GM19438 (cell line): ENCODE measurements around the gene CAMTA1.

Source experiments
- ATAC-seq: cut with Tn5 transposase; IDR thresholded peaks from one replicate; pipeline ENCODE4 v1.9.1; 2021; ENCODE audit warnings: low read depth; ENCODE audit not compliant: unreplicated experiment

The CAMTA1 gene

DNA sequence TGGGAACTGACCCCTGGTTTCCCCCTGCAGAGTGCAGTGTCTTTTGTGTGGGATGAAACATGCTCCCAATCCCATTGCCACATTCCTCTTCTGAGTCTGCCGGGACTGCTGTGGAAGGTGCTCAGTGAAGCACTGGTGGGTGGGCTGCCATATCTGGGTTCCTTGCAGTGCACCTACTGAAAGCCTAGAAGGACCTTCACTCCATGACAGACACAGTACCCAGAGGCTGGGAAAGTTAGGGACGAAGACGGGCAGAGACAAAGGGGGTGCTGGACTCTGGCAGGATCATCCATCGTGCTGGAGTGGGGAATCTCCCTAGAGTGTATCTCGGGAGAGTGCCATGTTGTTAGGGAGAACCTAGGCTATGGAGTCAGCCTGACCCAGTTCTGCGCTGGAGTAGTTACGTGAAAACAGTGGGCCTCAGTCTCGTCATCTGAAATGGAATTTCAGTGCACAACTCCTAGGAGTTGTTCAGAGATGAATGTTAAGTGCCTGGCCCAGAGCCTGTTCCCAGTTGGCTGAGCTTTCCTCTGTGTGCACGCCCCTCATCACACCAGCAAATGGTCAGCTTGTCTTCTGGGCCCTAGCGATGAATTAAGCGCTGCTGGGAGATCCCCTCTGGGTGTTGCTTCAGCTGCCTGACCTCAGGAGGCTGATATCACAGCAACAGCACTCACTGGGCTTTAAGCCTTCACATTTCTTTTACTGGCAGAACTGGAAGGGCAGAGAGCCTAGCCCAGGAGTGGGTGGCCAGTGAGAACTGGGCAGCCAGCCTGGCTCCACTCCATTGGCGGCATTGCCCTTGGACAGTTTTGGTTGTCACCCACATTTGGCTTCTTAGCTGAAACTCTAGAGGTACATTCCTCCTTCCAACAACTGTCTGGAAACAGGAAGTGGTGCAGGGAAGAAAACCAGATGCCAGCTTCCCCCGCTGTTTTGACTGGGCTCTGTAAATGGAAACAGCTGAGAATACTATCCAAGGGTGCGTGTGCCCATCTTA lies 506.0 kb downstream of the CAMTA1 start:
- no peak for ATAC-seq

GRCh38 chr1:7292036-7292681 lies 506.9 kb downstream of the CAMTA1 start:
- ATAC-seq, result no peak

GRCh38 chr1:7292714-7293419 lies 507.6 kb downstream of the CAMTA1 start:
- no peak for ATAC-seq

DNA sequence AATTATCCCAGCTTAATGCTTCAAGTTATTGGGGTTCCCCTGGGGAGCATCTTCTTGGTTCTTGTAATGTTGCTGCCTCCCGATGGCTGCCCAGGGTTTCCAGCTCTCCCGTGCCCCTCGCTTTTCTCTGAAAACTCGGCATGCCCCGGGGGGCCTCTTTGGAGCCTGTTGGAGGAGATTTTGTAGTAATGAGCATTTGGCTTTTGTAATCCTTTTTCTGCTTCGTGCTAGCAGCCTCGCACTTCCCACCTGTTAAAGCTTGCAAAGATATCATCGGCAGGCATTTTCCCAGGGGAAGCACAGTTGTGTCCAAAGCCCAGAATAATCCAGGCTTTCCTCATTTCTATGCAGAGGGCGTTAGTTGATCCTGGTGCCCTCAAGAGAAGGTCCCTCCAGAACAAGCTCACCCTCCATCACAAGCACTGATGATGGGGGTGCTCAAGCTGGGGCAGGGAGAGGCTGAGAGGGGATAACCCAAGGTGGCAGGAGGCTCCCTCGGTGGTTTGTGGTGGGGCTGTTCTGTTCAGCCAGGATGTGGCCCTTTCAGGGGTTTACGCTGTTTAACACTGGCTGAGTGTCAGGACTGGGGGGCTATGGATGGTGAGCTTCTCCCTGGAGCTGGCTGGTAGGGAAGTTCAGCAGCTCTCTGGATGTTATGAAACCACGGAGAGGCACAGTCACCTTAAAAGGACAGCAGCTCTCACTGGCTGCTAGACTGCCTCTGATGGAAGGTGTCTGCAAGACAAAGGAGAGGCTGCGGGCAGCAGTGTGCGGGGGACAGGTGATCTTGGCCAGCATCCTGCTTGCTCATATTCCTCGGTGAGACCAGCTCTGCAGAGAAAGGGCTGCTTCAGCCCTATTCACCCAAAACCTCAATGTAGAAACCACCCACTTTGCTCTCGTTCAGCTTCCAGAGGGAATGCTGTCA lies 508.7 kb downstream of the CAMTA1 start:
- ATAC-seq, result no peak

DNA sequence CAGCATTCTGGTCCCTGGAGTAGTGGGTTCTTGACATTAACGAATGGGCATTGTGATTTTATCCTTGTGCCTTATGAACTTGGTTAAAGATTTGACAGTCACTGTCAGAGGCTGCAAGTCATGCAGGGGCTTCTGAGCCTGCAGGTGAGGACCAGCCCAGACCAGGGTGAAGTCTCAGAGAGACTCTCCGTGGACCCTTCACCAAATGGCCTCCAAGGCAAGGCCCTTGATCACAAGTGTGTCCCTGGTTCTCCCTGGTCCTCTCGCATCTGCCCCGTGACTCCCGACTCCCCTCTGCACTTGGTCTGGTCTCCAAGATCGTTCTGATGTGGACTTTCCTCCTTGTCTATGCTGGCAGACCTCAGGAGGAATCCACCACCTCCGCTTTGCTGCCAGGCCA lies 509.4 kb downstream of the CAMTA1 start:
- ATAC-seq, result no peak

DNA sequence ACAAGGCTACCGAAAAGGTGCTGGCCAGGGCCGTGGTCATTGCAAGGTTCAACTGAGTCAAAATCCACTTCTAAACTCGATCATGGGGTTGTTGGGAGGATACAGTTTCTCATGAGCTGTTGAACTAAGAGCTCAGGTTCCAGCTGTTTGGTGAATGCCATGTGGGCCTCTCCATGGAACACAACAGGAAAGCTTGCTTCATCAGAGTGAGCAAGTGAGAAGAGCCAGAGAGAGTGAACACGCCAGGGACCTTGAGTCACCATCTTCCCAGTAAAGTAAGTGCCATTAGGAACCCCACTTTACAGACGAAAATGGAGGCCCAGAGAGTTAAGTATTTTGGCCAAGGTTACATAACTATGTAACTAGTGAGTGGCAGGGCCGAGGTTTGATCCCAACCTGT lies 510.7 kb downstream of the CAMTA1 start:
- ATAC-seq, result no peak

GRCh38 chr1:7296968-7297367 lies 511.7 kb downstream of the CAMTA1 start:
- ATAC-seq, result no peak

DNA sequence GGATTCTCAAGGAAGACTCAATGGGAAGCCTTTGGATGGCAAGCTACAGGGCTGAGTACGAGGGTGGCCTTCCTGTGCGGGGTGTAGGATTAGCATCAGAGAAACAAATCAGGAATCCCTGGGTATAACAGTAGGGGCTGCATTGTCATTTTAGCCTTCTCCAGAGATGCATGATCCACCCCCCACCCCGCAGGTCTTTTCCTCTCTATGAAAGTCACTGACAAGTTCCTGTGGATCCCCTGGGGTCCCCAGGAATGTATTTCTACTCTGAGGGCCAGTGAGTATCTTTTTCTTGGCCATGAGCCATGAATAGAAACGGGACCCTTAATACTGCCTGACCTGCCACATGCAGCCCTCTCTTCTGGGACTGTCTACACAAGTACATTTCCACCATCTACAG lies 512.9 kb downstream of the CAMTA1 start:
- ATAC-seq, result no peak

DNA sequence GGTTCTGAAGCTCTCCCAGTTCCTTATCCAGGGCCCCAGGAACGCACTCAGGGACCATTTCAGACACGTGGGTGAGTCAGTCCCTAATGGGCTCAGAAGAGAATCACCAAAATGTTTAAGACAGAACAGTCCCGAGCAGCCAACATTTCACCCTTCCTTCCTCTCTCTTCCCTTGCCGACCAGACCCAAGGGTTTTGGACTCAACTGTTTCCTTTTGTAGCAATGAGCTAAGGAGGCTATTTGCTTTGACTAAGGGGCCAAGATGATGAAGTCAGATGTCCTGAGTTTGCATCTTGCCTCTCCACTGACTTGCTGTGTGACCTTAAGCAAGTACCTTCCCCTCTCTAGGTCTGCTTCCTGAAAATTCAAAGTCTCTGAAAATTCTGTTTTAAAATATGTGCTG lies 513.5 kb downstream of the CAMTA1 start:
- no peak for ATAC-seq

- ATAC-seq, result no peak
These were observed 514.1 kb downstream of the CAMTA1 start for GRCh38 chr1:7299329-7299799.

DNA sequence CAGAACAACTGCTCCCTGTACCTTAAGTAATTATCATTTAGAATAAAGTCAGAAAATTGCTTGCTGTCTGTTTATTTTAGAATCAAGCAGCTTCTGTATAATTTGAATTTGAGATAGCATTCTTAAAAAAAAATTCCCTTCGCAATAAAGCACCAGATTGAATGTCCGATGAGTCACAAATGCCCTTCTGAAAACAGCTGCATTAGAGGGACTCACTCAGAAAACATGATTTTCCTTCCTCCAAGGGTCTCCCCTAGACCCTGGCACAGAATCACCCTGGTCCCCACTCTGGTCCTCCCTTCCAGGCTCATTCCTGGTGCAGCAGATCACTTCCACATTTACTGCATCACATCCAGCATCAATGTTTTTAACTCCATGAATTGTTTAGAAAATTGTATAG lies 514.7 kb downstream of the CAMTA1 start:
- ATAC-seq, result no peak

DNA sequence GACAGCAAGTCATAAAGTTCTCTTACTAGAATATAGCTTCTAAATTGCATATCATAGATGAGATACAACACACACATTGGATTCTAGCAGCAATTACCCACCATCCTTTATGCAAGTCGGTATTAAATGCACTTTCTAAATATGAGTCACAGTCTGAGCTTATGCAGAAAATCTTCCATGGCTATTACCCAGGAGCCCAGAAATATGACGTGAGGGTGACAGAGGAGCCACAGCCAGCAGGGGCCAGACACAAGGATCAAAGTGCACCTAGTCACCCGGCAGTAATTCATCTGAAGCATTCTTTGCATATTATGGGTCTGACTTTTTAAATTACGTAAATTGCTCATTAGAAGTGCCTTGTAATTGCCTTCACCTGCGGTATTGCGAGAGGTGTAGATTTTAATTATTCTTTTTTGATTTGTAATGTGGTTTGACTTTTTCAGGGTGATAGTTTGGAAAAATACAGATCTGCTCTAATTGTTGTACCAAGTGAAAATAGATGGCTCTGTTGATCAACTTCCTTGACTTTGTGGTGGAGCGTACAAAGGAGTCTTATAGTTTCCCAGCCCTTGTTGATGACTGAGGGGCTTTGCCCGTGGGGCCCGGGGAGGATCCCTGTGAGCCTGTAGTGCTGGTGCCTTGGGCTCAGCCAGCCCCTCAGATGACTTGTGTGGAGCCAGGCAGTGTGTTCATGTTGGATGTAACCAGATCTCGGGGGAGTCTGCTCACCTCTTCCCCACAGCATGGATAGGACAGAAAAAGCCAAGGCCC lies 515.8 kb downstream of the CAMTA1 start:
- no peak for ATAC-seq

DNA sequence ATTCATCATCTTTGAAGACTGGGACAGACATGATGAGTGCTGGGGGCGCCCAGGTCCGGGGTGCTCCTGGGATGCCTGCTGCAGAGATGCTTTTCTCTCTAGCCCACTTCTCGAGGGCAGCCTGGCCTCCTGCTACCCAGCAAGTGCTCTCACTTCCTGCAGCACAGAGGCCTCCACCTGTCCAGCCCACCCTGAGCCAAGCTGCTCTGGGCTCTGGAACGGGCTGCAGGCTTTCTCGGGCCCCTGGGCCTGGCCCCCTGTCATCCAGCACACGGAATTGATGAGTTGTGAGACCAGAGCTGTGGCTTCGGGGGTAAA lies 516.4 kb downstream of the CAMTA1 start:
- no peak for ATAC-seq

DNA sequence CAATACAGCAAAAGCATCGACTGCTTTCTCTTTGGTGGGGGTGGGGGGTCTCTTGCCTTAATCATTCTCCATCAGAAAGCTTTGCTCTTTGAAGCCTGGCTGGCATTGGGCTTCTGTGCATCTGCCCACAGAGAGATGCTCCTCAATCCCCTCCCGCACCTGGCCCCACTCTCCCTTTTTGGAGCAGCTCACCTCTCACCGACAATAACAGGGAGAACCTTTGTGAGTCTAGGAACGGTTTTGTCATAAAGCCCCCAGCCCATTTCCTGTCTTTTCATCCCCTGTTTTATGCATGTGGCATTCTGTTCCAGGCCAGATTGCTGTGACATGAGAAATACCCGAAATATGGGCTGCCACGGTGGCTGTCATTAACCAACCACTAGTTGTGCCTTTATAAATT lies 516.9 kb downstream of the CAMTA1 start:
- no peak for ATAC-seq

DNA sequence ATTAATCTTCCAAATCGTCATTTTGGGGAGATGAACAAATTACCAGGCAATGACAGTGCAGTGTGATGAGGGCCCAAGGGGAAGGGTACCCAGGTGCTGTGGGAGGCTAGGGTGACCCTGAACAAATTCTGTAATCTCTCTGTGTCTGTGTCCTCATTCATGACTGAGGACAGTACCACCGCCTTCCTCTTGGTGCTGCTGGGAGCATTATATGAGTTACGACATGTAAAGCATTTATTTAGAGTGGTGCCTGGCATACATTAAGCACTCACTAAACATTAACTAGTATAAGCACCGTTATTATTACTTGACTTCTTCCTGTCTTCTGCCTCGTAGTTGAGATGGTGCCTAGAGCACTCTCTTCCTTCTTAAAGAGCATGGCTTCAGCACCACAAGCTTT lies 517.6 kb downstream of the CAMTA1 start:
- no peak for ATAC-seq

GRCh38 chr1:7303554-7304317 lies 518.5 kb downstream of the CAMTA1 start:
- no peak for ATAC-seq

GRCh38 chr1:7313081-7313546 lies 527.9 kb downstream of the CAMTA1 start:
- ATAC-seq, result no peak

- ATAC-seq, result no peak
These were observed 528.6 kb downstream of the CAMTA1 start for GRCh38 chr1:7313826-7314225.

DNA sequence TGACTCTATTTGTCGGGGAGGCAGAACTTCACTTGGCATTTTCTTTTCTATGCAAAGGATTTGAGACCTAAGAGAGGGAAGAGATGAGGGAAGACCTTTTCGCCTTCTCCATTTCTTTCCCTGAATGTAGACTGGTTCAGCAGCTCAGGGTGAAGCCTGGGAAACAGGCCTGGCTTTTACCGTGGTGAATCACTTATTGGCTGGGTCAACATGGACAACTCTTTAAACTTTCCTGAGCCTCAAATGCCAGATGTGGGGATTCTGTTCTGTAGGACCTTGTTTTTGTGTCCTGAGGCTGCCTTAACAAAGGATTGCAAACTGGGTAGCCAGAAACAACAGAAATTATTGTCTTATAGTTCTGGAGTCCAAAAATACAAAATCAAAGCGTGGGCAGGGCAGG lies 530.1 kb downstream of the CAMTA1 start:
- no peak for ATAC-seq
